HEK293 (cell line): ENCODE data around the gene BAD.

Experiments used
- CTCF ChIA-PET: fragments of 350-600 bp; formaldehyde crosslinking; extraction: SDS; loops from one replicate; lab custom pipeline; 2021; ENCODE audit warnings: antibody characterized with exemption; lab: Yijun Ruan, JAX
- POLR2A ChIA-PET: fragments of 300-600 bp; formaldehyde crosslinking; extraction: SDS; loops from one replicate; lab custom pipeline; 2020; ENCODE audit warnings: antibody characterized with exemption, inconsistent platforms; lab: Yijun Ruan, JAX
- H3K27ac ChIP-seq: fragments of 200-500 bp; sonication (Bioruptor generic); 2 replicates; pipeline ENCODE4 v1.5.1; 2014; ENCODE audit warnings: low read depth, low read length, control low read depth, inconsistent platforms; ENCODE audit errors: extremely low read depth
- H3K36me3 ChIP-seq, 2 experiments: fragments of 200-500 bp in 1 of 2; sonication (Bioruptor generic) in 1 of 2; 1 replicate in 1 of 2; 2 replicates in 1 of 2; pipeline ENCODE4 v1.5.1; 2014 to 2017; ENCODE audit warnings: inconsistent platforms in 2 of 2, low read length in 2 of 2; ENCODE audit not compliant: control insufficient read depth in 2 of 2, insufficient read depth in 1 of 2
- H3K4me1 ChIP-seq: fragments of 200-500 bp; sonication (Bioruptor generic); 2 replicates; pipeline ENCODE4 v1.5.1; 2014; ENCODE audit warnings: mild to moderate bottlenecking, low read length, inconsistent platforms; ENCODE audit not compliant: control insufficient read depth, insufficient read depth
- H3K4me3 ChIP-seq: 2 replicates; pipeline ENCODE4 v1.5.1; 2011; ENCODE audit warnings: low read depth, mild to moderate bottlenecking, control low read depth, low read length, moderate library complexity
- H3K9me3 ChIP-seq: fragments of 200-500 bp; sonication (Bioruptor generic); 2 replicates; pipeline ENCODE4 v1.5.1; 2014; ENCODE audit warnings: low read depth, low read length, inconsistent platforms; ENCODE audit not compliant: control insufficient read depth, insufficient read depth
- CTCF ChIP-seq: fragments of 450-650 bp; formaldehyde crosslinking; IDR thresholded peaks from 2 replicates; pipeline ENCODE4 v1.5.1; 2016; ENCODE audit warnings: missing biosample characterization, missing genetic modification characterization
- GLIS2 ChIP-seq: fragments of 450-650 bp; formaldehyde crosslinking; IDR thresholded peaks from 2 replicates; pipeline ENCODE4 v1.5.1; 2016; ENCODE audit warnings: missing biosample characterization, missing genetic modification characterization
- HIC1 ChIP-seq: fragments of 450-650 bp; formaldehyde crosslinking; IDR thresholded peaks from 2 replicates; pipeline ENCODE4 v1.5.1; 2016; ENCODE audit warnings: missing biosample characterization, missing genetic modification characterization
- KLF10 ChIP-seq: fragments of 450-650 bp; IDR thresholded peaks from 2 replicates; pipeline ENCODE4 v1.5.1; 2018; ENCODE audit warnings: missing biosample characterization, mild to moderate bottlenecking, missing genetic modification characterization
- PATZ1 ChIP-seq: fragments of 450-650 bp; formaldehyde crosslinking; IDR thresholded peaks from 2 replicates; pipeline ENCODE4 v1.5.1; 2016; ENCODE audit warnings: missing biosample characterization, missing genetic modification characterization
- REST ChIP-seq: fragments of 450-650 bp; formaldehyde crosslinking; IDR thresholded peaks from 2 replicates; pipeline ENCODE4 v1.5.1; 2016; ENCODE audit warnings: missing biosample characterization, missing genetic modification characterization
- SP3 ChIP-seq: fragments of 450-650 bp; formaldehyde crosslinking; IDR thresholded peaks from 2 replicates; pipeline ENCODE4 v1.5.1; 2016; ENCODE audit warnings: missing biosample characterization, missing genetic modification characterization
- ZBTB11 ChIP-seq: fragments of 450-650 bp; formaldehyde crosslinking; conservative IDR thresholded peaks from 2 replicates; pipeline ENCODE4 v1.5.1; 2016; ENCODE audit warnings: low read depth, missing biosample characterization, missing genetic modification characterization
- ZBTB48 ChIP-seq: fragments of 450-650 bp; formaldehyde crosslinking; IDR thresholded peaks from 2 replicates; pipeline ENCODE4 v1.5.1; 2016; ENCODE audit warnings: missing biosample characterization, missing genetic modification characterization
- ZFHX2 ChIP-seq: fragments of 450-650 bp; formaldehyde crosslinking; conservative IDR thresholded peaks from 2 replicates; pipeline ENCODE4 v1.5.1; 2016; ENCODE audit warnings: missing biosample characterization, missing genetic modification characterization
- ZNF335 ChIP-seq: fragments of 450-650 bp; formaldehyde crosslinking; conservative IDR thresholded peaks from 2 replicates; pipeline ENCODE4 v1.5.1; 2016; ENCODE audit warnings: missing biosample characterization, missing genetic modification characterization
- ZNF600 ChIP-seq: fragments of 450-650 bp; formaldehyde crosslinking; IDR thresholded peaks from 2 replicates; pipeline ENCODE4 v1.5.1; 2016; ENCODE audit warnings: missing biosample characterization, missing genetic modification characterization
- ZNF626 ChIP-seq: fragments of 450-650 bp; sonication (Bioruptor Pico); formaldehyde crosslinking; IDR thresholded peaks from 2 replicates; pipeline ENCODE4 v1.5.1; 2018; ENCODE audit warnings: missing biosample characterization, missing genetic modification characterization, inconsistent platforms
- ZNF670 ChIP-seq: fragments of 450-650 bp; formaldehyde crosslinking; IDR thresholded peaks from 2 replicates; pipeline ENCODE4 v1.5.1; 2016; ENCODE audit warnings: missing biosample characterization, missing genetic modification characterization, low read depth
- ZSCAN5A ChIP-seq: fragments of 450-650 bp; formaldehyde crosslinking; IDR thresholded peaks from 2 replicates; pipeline ENCODE4 v1.5.1; 2016; ENCODE audit warnings: missing biosample characterization, missing genetic modification characterization
- ZXDB ChIP-seq: fragments of 450-650 bp; formaldehyde crosslinking; IDR thresholded peaks from 2 replicates; pipeline ENCODE4 v1.5.1; 2016; ENCODE audit warnings: missing biosample characterization, missing genetic modification characterization

The BAD gene

GRCh38 chr11:64225608-64226506 lies 58.6 kb downstream of the BAD start, which contains the start of the genes NUDT22 and TRPT1 (continued):
- TF ChIP-seq HIC1 (tag by site-specific recombination) (peak; percentile 70; the same call in 1 of the 2 replicates), KLF10 (tag by site-specific recombination) (peak; percentile 68), ZSCAN5A (no peak), ZNF600 (tag by site-specific recombination) (peak; percentile 64; the same call in 1 of the 2 replicates), ZFHX2 (tag by site-specific recombination) (peak; percentile 54; the same call in 1 of the 2 replicates), ZBTB11 (tag by site-specific recombination) (peak; percentile 94), SP3 (tag by site-specific recombination) (peak; percentile 69), ZNF670 (tag by site-specific recombination) (no peak), ZXDB (tag by site-specific recombination) (peak; percentile 73), PATZ1 (tag by site-specific recombination) (peak; percentile 67; the same call in 1 of the 2 replicates), GLIS2 (tag by site-specific recombination) (peak; percentile 45; the same call in 1 of the 2 replicates), ZNF335 (peak; percentile 68)

- H3K4me1 ChIP-seq = peaks cover 3% of the 10 kb centered on the region; the same call in 1 of the 2 replicates
- ChIA-PET POLR2A (interaction anchor here (0.8 to 2.1 kb wide), 4 partner anchors 13 to 92 kb away, joined by 3 to 12 read pairs (median 6); partner anchors contain the start of genes PRDX5 and TRMT112), CTCF (interaction anchor here (0.5 to 1.9 kb wide), 2 partner anchors 20 to 37 kb away, joined by 4 to 10 read pairs; no protein-coding TSS in a partner anchor)
- peak overlapping the region; percentile 77 for H3K4me3 ChIP-seq
- peaks cover 0 to 26% of the 10 kb centered on the region in 2 experiments; a peak in 1 of 3 replicates for H3K36me3 ChIP-seq
- H3K27ac ChIP-seq = peak overlapping the region; percentile 52; the same call in 1 of the 2 replicates
- no peaks in the 10 kb centered on the region for H3K9me3 ChIP-seq
- TF ChIP-seq ZNF335 = peak; percentile 64; the same call in 1 of the 2 replicates
- TF ChIP-seq REST (tag by site-specific recombination) = no peak
- TF ChIP-seq CTCF (tag by site-specific recombination) = no peak
- TF ChIP-seq ZNF626 (tag by site-specific recombination) = no peak
- TF ChIP-seq ZBTB48 (tag by site-specific recombination) = peak; percentile 35; the same call in 1 of the 2 replicates
These were observed 59.4 kb downstream of the BAD start for GRCh38 chr11:64224891-64225607.
